Tibial nerve (tissue), 4 donors: Measurements from ENCODE around the gene CACNA1B.

Source experiments
- EP300 ChIP-seq, 2 donors: sonication (generic); formaldehyde crosslinking; IDR thresholded peaks; one replicate each; pipeline ENCODE4 v1.6.1; 2017; ENCODE audit warnings: antibody characterized with exemption in 2 of 2, mild to moderate bottlenecking in 1 of 2
- POLR2A ChIP-seq, 2 donors: fragments of 450-650 bp; IDR thresholded peaks; one replicate each; pipeline ENCODE4 v1.6.1; 2017; ENCODE audit warnings: antibody characterized with exemption in 2 of 2, mild to moderate bottlenecking in 2 of 2, moderate library complexity in 2 of 2
- TF ChIP-seq, protein P1 (sequence below), 5 experiments: fragments of 200-600 bp in 3 of 5; fragments of 450-650 bp in 2 of 5; sonication (generic) in 3 of 5; IDR thresholded peaks; one replicate each; pipeline ENCODE4 v1.5.1; 2016 to 2019; ENCODE audit warnings: antibody characterized with exemption in 5 of 5, mild to moderate bottlenecking in 3 of 5, moderate library complexity in 2 of 5

DNA sequence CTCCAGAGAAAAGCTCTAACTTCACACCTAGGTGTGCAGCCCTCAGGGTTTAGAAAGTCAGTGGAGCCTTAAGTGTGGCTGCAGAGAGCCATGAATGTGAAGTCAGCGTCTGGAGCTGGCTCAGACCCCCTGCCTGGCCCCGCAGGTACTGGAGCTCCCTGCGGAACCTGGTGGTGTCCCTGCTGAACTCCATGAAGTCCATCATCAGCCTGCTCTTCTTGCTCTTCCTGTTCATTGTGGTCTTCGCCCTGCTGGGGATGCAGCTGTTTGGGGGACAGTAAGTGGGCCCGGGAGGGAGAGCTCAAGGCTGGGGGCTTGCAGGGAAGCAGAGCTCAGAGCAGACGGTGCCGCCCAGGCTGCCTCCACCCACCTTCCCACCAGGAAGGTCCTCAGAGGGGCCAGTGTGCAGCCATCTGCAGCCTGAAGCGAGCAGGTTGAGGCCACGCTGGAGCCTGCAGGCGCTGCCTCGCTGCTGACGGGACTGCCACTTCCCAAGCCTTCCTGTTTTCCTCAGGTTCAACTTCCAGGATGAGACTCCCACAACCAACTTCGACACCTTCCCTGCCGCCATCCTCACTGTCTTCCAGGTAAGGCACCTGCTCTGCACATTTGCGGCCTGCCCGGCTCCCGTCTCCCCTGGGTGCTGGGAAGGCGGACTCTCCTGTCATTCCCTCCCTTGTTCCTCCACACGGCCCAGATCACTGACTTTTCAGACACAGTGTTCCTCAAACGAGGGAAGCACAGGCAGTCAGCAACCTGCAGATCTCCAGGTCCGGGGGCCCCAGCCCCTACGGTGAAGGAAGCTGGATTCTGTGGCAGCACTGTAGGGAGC, 108.9 kb downstream of the CACNA1B start:
- TF ChIP-seq, protein P1, sequence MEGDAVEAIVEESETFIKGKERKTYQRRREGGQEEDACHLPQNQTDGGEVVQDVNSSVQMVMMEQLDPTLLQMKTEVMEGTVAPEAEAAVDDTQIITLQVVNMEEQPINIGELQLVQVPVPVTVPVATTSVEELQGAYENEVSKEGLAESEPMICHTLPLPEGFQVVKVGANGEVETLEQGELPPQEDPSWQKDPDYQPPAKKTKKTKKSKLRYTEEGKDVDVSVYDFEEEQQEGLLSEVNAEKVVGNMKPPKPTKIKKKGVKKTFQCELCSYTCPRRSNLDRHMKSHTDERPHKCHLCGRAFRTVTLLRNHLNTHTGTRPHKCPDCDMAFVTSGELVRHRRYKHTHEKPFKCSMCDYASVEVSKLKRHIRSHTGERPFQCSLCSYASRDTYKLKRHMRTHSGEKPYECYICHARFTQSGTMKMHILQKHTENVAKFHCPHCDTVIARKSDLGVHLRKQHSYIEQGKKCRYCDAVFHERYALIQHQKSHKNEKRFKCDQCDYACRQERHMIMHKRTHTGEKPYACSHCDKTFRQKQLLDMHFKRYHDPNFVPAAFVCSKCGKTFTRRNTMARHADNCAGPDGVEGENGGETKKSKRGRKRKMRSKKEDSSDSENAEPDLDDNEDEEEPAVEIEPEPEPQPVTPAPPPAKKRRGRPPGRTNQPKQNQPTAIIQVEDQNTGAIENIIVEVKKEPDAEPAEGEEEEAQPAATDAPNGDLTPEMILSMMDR (IDR thresholded peaks at IDR 0.05) = no peak
- no peak for TF ChIP-seq POLR2A (IDR thresholded peaks at IDR 0.05)
- no peak for TF ChIP-seq EP300 (IDR thresholded peaks at IDR 0.05)
